Activated gamma-delta T cell treated with anti-CD3 and anti-CD28 coated beads, Interleukin-2, amount 50 U/mL, for 16 hours (primary cell): Measurements from ENCODE around the gene GRIFIN.
A peak's percentile ranks its signal among the peaks of the same experiment; 100 is the strongest.

ENCODE experiments used
- DNase-seq: peaks from one replicate; pipeline ENCODE4 v3.0.0-alpha.2; 2020; ENCODE audit warnings: low read depth

The GRIFIN gene, protein sequence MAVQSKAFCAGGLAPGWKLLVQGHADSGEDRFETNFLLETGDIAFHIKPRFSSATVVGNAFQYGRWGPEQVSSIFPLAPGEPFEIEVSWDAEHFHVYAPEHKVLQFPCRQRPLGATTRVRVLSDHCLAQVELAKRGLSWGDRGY

GRCh38 chr7:2476298-2476697 is at the start of gene GRIFIN:
Gene GRIFIN (minus strand): TSS chr7:2476398. CDS start chr7:2476383, 15 bp downstream.
- no peak for DNase-seq

DNA sequence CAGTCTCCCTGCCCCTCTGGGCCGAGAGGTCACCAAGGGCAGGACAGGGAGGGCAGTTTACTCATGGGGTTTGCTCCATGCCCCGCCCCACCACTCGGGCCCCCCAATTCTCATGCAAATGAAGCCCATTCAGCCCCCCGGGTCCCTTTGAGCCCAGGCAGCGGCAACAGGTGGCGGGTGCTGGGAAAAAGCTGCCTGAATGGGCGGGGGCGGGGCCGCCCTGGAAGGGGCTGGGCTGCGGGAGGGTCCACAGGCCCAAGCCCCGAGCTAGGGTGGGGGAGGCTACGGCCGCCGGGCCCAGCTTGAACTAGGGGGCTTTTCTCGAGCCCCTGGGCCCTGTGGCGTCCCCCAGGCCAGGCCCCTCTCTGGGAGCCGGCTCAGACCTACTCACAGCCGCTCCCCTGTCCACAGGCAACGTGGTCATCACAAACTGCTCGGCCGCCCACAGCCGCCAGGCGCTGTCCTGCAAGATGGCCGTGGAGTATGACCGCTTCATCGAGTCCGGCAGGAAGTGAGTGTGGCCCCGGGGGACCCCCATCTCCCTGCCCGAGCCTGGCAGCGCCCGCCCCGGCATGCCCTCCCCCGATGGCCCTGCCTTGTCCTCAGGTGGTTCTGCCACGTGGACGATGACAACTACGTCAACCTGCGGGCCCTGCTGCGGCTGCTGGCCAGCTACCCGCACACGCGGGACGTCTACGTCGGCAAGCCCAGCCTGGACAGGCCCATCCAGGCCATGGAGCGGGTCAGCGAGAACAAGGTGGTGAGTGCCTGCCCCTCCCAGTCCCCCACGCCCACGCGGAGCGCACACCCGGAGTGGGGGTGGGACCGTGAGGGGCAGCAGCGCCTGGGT is 48.8 kb upstream of the GRIFIN start:
- DNase-seq, result no peak

- DNase-seq, result no peak
Measured at GRCh38 chr7:2523941-2524807, 48.0 kb upstream of the GRIFIN start.

GRCh38 chr7:2523461-2523936 is 47.3 kb upstream of the GRIFIN start:
- no peak for DNase-seq

GRCh38 chr7:2522780-2523433 is 46.7 kb upstream of the GRIFIN start:
- no peak for DNase-seq

- peak; percentile 72 for DNase-seq
Measured at GRCh38 chr7:2521952-2522591, 45.9 kb upstream of the GRIFIN start.

GRCh38 chr7:2521341-2521745 is 45.1 kb upstream of the GRIFIN start:
- DNase-seq, result no peak

GRCh38 chr7:2520761-2521290 is 44.6 kb upstream of the GRIFIN start:
- no peak for DNase-seq

- DNase-seq, result no peak
Measured at GRCh38 chr7:2520131-2520760, 44.0 kb upstream of the GRIFIN start.

DNA sequence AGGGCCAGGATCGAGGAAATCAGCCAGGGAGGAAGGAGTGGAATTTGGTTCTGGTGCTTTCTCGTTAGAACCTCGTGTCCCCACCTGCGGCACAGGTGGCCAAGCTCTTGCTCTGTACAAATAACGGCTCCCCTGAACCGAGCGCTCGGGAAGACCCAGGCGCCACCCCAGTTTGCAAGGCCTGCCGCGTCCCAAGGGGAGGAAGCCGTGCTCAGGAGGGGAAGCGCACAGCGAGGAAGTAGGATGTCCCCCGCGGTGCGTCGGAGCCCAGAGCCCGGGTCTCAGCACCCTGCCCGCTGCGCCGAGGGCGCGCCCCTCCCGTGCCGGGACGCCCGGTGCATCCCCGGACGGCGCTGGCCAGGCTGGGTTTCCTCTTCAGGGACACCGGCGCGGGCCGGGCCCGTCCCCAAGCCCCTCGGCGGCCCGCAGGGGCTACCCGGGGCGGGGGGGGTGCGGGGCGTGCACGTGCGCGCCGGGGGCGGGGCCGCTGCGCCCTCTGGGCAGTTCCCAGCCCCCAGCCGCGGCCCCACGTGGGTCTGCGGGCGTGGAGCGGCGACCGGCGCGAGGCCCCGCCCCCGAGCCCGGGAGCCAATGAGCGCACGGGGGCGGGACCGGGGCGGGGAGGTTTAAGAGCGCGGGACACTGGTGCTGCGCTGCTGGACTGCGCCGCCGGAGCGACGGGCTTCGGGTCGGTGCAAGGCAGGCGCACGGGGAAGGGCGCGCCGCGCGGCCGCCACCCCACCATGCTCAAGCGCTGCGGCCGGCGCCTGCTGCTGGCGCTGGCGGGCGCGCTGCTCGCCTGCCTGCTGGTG is 43.1 kb upstream of the GRIFIN start, which contains the start of gene LFNG:
Gene LFNG, plus strand, starts transcription at position 656 of the 812 bp plus-strand sequence. Its CDS starts 88 bp downstream, at position 744.
- DNase-seq, result peak; percentile 72

DNA sequence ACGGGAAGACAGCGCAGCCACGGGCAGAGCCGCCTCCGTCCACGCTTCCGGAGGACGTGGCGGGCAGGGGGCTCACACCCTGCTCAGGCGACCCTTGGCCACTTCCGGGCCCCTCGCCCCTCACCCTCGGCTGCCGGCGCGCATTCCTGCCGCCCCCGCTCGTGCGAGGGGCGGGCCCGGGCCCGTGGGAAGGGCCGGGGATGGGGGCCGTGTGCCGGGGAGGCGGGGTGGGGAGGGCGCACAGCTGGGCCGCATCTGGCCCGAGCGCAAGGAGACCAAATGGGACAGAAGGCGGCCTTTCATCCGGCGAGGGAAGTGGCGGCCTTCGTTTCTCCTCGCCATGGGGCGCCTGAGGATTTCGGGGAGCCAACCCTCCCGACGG is 42.5 kb upstream of the GRIFIN start:
- DNase-seq, result no peak

DNA sequence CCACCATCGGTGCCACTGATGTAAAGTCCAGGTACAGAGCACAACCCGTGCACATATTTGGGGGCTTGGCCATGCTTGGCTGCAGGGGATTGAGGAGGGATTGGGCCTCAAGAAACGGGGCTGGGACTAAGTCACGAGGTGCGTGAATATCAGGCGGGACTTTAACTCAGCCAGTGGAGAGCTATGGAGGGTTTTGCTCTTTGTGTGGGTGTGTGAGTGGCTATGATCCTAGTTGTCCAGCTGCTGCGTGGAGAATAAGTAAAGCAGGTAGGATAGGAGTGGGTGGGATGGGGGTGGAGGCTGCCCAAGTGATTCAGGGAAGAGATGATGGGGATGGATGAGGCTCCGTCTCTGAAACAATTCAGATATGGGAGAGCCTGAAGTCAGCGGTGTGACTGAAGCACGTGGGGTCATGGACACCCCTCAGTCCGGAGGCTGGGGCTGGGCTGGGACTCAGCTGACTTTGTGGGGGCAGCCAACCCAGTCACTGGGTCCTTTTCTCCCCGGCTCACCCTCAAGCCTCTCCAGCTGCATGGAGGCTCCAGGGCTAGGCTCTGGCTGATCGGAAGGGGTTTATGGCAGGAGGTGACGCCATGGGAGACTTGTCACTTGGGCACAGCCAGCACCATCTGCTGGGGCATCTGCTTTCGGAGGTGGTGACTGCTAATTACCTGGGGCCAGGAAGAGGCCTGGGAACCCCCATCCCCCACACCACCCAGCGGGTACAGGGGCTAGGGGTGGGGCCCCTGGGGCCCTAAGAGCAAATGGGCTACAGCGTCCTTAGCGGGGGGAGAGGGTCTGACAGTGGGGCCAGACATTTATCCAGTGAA is 41.7 kb upstream of the GRIFIN start:
- no peak for DNase-seq

DNA sequence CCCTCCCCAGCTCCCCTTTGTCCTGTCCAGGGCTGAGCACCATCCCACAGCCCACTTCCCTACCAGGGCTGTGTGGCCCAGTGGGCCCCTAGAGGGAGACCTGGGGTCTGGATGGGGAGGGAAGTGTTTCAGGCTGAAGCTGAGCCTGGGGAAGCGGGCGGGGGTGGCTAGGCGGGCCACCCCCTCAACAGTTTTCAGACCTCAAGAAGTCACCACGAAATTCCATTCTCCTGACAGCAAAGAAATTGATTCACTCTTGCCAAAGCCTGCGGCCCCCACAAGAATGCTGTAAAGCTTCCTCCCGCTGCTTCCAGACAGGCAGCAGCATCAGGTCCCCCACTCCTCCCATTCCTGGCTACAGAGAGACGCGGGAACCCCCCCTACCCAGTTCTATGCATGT is 40.8 kb upstream of the GRIFIN start:
- DNase-seq, result no peak

GRCh38 chr7:2516194-2516555 is 40.0 kb upstream of the GRIFIN start:
- DNase-seq, result no peak

GRCh38 chr7:2515424-2516193 is 39.4 kb upstream of the GRIFIN start:
- no peak for DNase-seq

DNA sequence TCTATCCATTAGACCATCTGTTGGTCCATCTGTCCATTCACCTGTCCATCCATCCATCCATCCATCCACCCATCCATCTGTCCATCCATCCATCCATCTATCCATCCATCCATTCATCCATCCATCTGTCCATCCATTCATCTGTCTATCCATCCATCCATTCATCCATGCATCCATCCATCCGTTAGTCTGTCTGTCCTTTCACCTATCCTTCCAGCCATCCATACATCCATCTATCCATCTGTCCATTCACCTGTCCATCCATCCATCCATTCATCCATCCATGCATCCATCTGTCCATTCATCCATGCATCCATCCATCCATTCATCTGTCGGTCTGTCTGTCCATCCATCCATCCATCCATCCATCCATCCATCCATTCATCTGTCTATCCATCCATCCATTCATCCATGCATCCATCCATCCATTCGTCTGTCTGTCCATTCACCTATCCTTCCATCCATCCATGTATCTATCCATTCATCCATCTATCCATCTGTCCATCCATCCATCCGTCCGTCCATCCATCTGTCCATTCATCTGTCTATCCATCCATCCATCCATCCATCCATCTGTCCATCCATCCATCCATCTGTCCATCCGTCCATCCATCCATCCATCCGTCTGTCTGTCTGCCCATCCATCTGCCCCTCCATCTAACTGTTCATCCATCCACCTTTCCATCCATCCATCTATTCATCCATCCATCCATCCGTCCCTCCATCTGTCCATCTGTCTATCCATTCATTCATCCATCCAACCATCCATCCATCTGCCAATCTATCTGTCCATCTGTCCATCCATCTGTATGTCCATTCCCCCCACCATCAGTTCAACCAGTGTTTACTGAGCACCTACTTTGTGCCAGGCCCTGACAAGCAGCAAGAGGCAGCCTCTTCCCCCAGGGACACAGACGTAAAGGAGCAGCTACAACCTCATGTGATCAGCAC is 38.5 kb upstream of the GRIFIN start:
- no peak for DNase-seq

- DNase-seq, result no peak
Measured at GRCh38 chr7:2513702-2514101, 37.5 kb upstream of the GRIFIN start.
